ENCODE data around the gene XPC.

Gene XPC

GRCh38 chr3:14147617-14148016 is 30.8 kb downstream of the XPC start:
- DNase-seq (ENCODE audit: low spot score): no peak

- no peak for DNase-seq (ENCODE audit: low spot score)
These were observed 31.4 kb downstream of the XPC start for GRCh38 chr3:14147066-14147435.

- DNase-seq (ENCODE audit: low spot score): no peak
These were observed 31.9 kb downstream of the XPC start for GRCh38 chr3:14146381-14147065.

GRCh38 chr3:14145670-14146380 is 32.6 kb downstream of the XPC start:
- no peak for DNase-seq (ENCODE audit: low spot score)

GRCh38 chr3:14145236-14145635 is 33.2 kb downstream of the XPC start:
- no peak for DNase-seq (ENCODE audit: low spot score)

GRCh38 chr3:14144423-14145075 is 33.9 kb downstream of the XPC start:
- peak; percentile 88 for DNase-seq (ENCODE audit: low spot score)

GRCh38 chr3:14143271-14144225 is 34.9 kb downstream of the XPC start:
- no peak for DNase-seq (ENCODE audit: low spot score)

- no peak for DNase-seq (ENCODE audit: low spot score)
These were observed 35.7 kb downstream of the XPC start for GRCh38 chr3:14142567-14143270.

GRCh38 chr3:14141602-14142341 is 36.6 kb downstream of the XPC start:
- no peak for DNase-seq (ENCODE audit: low spot score)

- DNase-seq (ENCODE audit: low spot score): peak; percentile 44
These were observed 37.3 kb downstream of the XPC start for GRCh38 chr3:14141144-14141543.

- no peak for DNase-seq (ENCODE audit: low spot score)
These were observed 37.7 kb downstream of the XPC start for GRCh38 chr3:14140668-14141067.

GRCh38 chr3:14139771-14140170 is 38.6 kb downstream of the XPC start:
- DNase-seq (ENCODE audit: low spot score): no peak

GRCh38 chr3:14138878-14139655 is 39.3 kb downstream of the XPC start:
- DNase-seq (ENCODE audit: low spot score): no peak

- DNase-seq (ENCODE audit: low spot score): no peak
These were observed 40.1 kb downstream of the XPC start for GRCh38 chr3:14138109-14138877.

GRCh38 chr3:14137445-14137844 is 41.0 kb downstream of the XPC start:
- DNase-seq (ENCODE audit: low spot score): no peak

GRCh38 chr3:14137004-14137403 is 41.4 kb downstream of the XPC start:
- DNase-seq (ENCODE audit: low spot score): no peak

GRCh38 chr3:14135581-14135980 is 42.8 kb downstream of the XPC start:
- no peak for DNase-seq (ENCODE audit: low spot score)

GRCh38 chr3:14134291-14134690 is 44.1 kb downstream of the XPC start:
- DNase-seq (ENCODE audit: low spot score): no peak

GRCh38 chr3:14133876-14134275 is 44.5 kb downstream of the XPC start:
- no peak for DNase-seq (ENCODE audit: low spot score)

Data from Ammon's horn (tissue), 1 donor.